Activated gamma-delta T cell treated with anti-CD3 and anti-CD28 coated beads, Interleukin-2, amount 50 U/mL, for 16 hours (primary cell): Measurements from ENCODE around the gene KCNC1.

ENCODE experiments used
- DNase-seq: peaks from one replicate; pipeline ENCODE4 v3.0.0-alpha.2; 2020; ENCODE audit warnings: low read depth

Gene KCNC1

GRCh38 chr11:17736930-17737817, 2.6 kb downstream of the KCNC1 start:
- no peak for DNase-seq

DNA sequence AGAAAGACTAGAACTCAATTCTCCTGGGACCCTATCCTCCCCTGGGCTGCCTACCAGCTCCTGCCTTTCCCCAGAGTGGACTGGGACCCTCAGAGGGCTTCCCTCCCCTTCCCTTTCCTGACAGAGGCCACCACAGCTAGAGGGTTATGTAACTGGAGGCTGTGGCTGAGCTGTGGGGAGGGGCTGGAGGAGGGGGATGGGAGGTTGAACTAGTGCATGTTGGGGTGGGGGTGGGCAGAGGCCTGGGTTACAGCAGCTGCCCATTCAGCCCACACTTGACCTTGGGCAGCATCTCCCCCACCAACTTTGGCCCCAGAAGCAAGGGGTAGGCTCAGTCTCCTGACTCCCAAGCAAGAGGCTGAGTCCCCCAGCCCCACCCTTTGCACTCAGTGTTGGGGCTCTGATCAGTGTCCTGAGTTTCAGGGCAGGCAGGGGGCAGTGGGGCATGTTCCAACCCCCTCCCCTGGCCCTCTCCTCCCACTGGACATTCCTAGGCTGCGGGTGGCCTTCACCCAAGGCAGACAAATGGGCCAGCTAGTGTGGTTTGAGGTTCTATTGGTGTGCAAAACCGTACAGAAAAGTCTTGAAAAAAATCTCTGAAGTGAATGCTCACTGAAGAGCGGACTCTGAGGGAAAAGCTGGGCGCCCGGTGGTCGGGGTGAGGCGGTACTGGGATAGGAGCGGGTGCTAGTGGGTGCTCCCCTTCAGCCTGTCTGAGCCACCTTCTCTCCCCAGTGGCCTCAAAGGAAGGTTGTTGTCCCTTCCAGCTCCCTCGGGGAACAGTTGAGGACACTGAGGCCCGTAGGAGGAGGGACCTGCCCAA, 3.8 kb downstream of the KCNC1 start:
- no peak for DNase-seq

GRCh38 chr11:17739945-17740338, 5.4 kb downstream of the KCNC1 start:
- no peak for DNase-seq

DNA sequence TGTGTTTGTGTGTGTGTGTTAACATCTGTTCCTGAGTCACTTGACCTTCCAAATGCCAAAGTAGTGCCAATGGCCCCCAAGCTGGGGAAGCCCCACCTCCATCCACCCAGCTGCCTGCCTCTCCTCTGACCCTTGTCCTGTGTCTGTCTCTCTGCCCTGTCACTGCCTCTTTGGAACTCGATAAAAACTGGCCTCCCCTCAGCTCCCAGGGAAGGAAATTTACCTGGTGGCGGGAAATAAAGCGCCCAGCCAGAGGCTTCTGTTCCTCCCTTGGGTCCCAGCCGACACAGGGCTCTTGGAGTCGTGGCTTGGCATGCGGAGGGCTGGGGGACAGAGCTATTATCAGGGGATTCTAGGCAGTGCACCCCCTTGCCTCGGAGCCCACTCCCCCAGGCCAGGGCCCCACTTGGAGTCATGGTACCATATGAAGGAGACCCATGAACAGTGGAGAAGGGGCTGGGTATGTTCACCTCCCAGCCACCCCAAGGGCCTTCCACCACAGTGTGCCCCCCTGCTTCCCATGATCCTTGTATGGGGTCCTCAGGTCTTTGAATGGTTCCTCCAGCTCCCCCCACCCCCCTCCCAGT, 6.2 kb downstream of the KCNC1 start:
- DNase-seq = no peak

- DNase-seq = no peak
These were observed 6.9 kb downstream of the KCNC1 start for GRCh38 chr11:17741487-17741886.

DNA sequence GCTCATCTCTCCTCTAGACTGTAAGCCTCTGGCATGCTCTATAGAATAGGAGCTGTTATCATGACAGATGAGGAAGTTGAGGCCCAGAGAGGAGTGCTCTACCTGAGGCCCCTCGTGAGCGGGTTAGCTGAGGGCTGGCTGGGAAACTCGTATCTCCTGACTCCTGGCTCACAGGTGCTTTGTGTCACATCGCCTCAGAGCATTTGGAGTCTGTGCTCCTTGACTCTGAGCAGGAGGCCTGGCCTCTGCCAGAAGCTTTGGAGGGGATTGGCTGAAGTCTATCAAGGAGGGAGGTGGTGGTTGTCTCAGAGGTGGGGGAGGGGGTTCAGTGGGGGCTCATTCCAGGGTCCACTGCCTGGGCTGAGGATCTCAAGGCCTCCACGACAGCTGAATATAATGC, 7.4 kb downstream of the KCNC1 start:
- DNase-seq = no peak

DNA sequence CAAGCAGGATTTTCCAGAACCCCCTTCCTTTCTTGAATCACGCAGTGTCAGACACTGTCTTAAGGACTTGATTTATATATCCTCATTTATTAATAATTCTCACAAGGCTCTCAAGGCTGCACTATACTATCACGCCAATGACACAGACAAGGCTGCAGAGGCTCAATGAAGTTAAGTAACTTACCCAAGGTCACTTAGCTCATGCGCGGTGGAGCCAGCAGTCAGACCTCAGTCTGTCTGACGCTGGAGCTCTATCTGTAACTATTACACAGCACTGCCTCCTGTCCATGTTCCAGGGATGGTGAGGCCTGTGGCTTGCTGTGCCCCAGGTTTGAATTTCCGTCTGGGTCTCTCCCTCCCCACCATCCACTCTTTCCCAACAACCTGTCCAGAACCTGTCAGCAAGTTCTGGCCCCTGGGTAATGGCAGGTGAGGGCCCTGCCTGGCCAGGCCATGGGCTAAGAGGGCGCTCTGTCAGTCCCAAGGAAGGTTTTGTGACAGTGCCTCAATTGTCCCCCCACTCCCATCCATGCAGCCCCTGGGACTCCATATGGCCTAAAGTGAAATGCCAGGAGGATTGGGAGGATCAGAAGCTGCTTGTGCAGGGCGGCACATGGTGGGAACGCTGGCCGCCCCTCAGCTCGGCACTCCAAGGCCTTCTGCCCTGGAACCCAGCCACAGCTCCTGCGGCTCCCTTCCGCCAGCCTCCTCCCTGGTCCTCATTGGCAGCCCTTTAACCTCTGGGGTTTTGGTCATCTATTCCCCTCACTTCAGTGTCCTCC, 8.6 kb downstream of the KCNC1 start:
- DNase-seq = no peak

DNA sequence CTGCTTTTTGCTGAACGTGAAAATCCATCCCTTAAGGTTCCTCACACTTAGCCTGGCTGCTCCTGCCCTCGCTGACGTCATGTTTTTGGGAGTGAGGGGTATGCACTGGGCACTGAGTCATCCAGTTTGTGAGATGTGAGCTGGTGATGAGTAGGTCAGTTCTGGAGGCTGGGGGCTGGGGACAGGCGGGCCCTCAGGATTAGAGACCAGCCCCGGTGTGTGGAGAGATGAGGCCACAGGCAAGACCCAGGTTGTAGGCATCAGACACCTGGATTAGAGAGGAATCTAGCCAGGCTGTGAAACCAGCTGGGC, 9.2 kb downstream of the KCNC1 start:
- DNase-seq = no peak

DNA sequence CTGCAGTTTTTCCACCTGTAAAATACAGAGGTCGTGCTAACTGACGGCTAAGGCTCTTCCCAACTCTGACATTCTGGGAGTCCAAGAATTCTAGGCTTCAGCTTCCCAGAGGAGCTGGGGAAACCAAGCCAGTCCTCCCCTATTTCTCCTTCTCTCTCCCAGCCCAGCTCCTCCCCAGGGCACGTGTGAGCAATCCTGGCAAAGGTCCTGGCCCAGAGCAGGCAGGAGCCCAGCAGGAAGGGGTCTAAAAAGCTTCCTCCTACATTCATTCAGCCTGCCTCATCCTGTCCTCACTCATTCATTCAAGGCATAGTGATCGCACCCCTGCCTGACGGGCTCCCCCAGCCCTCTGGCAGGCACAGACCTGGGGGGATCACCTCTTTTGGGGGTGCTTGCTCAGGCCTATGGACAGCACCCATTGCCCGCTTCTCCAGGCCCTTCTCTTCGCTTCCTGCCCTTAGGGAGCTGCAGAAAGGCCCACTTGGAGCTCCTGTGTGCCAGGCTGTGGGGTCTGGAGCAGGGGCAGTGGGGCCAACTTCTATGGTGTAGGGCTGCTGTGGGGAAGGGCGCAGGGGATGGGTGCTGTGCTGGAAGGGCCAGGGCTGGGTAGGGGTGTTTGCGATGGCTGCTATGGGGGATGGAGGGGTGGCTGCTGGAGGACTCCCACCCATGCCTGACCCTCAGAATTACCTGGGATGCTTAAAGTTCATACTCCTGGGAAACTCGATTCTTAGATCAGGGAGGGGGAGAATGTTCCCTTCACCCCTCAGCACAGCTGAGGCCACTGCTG, 9.8 kb downstream of the KCNC1 start:
- no peak for DNase-seq

DNA sequence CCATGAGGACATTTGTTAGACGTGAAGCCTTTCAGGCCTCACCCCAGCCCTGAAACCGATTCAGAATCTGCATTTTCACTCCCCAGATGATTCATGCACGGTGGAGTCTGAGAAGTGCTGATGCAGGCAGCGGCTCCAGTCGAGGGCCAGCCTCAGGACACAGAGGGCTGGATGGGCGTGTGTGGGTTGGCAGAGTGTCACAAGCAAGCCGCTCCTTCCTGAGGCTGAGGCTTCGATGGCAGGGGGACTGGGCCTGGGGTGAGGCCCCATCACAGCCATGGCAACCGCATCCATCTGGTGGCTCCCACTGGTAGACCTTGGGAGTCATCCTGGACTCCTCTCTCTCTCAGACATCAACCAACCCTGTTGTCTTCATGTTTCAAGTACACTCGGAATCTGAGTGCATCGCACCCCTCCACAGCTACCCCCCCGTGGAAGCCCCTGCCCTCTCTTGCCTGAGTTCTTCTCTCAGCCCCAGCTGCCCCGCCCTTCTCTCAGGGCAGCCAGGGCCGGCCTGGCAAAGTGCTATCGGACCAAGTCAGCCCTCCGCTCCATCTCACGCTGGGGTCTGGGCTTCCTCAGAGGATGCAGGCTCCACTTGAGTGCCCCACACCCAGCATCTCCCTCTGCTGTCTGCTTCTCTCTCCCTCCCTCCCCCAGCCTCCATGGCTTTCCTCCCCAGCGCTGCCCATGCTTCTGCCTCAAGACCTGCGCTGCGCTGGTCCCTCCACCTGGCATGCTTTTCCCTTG, 10.6 kb downstream of the KCNC1 start:
- DNase-seq = no peak

DNA sequence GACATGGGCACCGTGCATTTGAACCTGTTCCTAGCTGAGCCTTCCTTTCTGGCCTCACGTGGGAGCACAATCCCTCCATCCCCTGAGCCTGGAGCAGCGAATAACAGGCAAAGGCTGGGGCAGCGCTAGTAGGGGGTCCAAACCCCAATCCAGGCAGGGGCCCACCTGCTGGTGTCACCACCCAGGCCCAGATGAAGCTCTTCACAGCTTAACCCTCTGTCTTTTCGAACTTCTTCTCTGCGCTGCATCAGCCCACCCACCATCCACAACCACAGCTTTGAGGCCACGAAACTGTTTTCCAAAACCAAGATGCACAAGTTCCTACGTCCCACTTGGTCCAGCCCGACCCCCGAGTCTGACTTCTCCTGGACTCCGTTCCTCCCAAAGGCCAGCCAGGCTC, 11.5 kb downstream of the KCNC1 start:
- DNase-seq = no peak

DNA sequence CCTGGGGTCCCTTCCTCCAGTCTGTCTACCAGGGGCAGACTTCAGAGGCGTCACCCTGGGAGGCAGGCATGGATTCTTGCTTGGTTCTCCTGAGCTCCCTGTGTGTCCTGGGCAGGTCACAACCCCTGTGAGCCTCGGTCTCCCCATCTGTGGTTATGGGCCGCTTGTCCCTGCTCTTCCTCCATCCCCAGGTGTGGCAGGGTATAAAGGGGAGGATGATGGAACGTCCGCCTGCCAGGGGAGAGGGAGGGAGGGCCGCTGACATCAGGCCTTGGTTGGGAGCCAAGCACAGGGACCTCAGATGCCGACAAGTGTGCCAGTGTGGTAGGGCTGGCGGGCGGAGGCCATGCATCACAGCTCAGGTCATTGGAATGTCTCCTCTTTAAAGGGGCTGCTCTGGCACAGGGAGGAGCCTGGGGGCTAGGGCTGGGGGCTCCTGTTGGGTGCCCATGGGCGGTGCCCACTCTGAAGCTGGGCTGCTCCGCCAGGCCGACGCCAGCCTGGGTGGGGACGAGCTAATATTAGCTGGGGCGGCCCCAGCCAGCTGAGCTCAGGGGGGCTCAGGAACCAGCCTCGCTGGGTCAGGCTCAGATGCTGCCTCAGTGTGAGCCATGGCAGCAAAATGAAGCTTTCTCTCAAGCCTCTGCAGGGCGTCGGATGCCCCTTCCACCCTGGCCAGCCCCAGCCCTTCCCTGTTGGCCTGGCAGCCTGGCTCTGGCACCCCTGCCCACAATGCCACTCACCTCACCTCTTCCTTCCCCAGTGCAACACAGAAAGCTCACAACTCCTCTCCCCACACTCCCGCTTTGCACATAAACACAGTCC, 12.8 kb downstream of the KCNC1 start:
- no peak for DNase-seq

GRCh38 chr11:17748044-17748443, 13.5 kb downstream of the KCNC1 start:
- no peak for DNase-seq

- no peak for DNase-seq
These were observed 14.5 kb downstream of the KCNC1 start for GRCh38 chr11:17748761-17749721.

DNA sequence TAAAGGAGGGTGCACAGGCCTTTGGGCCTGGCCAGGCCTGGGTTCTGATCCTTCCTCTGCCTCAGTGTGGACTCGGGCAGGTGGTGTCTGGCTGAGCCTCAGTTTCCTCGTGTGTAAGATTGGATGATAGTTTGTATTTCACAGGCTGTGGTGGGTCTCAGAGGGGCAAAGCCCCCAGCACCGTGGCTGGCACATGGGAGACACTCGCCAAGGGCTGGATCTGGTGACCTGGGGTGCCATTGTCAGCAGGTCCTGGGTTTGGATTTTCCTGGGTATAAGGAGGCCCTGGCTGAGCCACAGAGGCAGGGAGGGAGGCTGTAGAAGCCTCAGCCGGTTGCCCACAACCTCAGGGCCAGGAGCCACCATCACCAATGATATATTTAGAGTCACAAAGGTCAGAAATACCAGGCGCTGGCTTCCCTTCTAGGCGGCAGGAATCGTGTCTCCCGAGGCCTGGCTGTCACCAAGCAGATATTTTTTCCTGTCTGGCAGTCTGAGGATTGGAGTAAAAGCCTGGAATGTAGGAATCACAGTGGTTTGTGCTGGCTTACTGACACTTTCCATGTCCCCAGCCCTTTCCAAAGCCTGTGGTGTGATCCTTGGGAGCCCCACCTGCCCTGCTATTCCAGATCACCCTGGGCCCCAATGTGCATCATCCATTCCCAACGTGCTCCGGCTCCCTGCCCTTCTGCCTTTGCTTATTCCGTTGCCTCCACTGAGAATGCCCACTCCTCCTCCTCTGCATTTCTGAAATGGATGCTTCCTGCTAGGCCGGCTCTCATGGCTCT, 15.6 kb downstream of the KCNC1 start:
- DNase-seq = no peak

DNA sequence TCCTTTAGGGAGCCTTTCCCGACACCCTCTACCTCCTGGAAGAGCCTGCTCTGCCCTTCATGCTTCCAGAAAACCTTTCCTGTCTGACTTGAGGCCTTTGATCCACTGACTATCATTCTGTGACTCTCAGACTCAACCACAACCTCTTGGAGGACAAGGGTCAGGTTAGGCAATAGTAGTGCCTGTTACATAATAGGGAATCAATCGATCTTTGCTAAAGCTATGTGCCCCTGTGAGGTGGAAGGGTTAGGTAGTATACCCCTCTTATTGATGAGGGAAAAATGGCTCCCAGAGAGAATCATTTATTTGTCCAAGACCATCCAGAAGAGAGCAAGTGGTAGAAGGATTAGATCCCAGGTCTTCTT, 16.2 kb downstream of the KCNC1 start:
- no peak for DNase-seq

- no peak for DNase-seq
These were observed 17.0 kb downstream of the KCNC1 start for GRCh38 chr11:17751558-17751957.

DNA sequence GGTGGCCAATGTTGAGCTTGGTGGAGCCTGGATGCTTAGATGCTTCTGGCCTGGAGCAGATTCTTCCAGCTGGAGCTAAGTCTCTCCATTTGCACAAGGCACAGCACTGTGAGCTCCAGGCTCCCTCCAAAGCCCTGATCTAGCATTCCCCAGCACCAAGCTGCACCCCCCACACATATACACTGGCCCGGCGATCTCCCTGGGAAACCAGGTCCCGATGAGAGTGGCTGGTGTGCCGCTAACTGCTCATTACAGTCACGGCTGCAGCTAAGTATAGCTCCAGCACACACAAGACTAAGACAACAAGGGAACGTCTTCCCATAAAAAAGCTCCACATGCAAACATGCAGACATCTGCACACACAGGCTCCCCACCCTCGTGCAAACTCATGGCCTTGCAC, 17.6 kb downstream of the KCNC1 start:
- no peak for DNase-seq
